SK-N-SH (cell line): ENCODE measurements around the gene PIKFYVE. TPM values are rescaled to one million over a fixed set of nuclear protein-coding genes. Genes with fewer than 3 reads are reported as not detected.
A peak's percentile ranks its signal among the peaks of the same experiment; 100 is the strongest.

Source experiments
- CTCF ChIA-PET: fragments of 300-600, 350-600 bp; formaldehyde crosslinking; extraction: SDS; loops from one replicate; lab custom pipeline; 2021; lab: Yijun Ruan, JAX
- POLR2A ChIA-PET: fragments of 350-600 bp; sonication (Branson Sonifier 250); formaldehyde crosslinking; extraction: SDS; loops from one replicate; lab custom pipeline; 2020; ENCODE audit warnings: antibody characterized with exemption, inconsistent platforms; lab: Yijun Ruan, JAX
- DNase-seq: peaks from one replicate; pipeline ENCODE4 v3.0.0; 2012
- H2AFZ ChIP-seq: fragments of 200-600 bp; sonication (generic); 2 replicates; pipeline ENCODE4 v1.8.1; 2016; ENCODE audit warnings: antibody characterized with exemption, mild to moderate bottlenecking, low read depth
- H3F3A ChIP-seq: fragments of 200-600 bp; sonication (generic); replicated peaks from 2 replicates; pipeline ENCODE3; 2016; ENCODE audit warnings: antibody characterized with exemption, mild to moderate bottlenecking; ENCODE audit not compliant: insufficient read depth
- H3K27ac ChIP-seq, 2 experiments: fragments of 200-500 bp in 1 of 2; fragments of 200-600 bp in 1 of 2; sonication (Bioruptor generic) in 1 of 2; sonication (generic), shearing (Covaris generic) in 1 of 2; 2 replicates each; pipeline versions ENCODE4 v1.5.1 to v1.6.1; 2014 to 2016; ENCODE audit warnings: low read depth in 2 of 2, inconsistent platforms in 1 of 2, low read length in 1 of 2, mild to moderate bottlenecking in 1 of 2, mixed read lengths in 1 of 2
- H3K27me3 ChIP-seq: fragments of 200-600 bp; sonication (generic), shearing (Covaris generic); 2 replicates; pipeline ENCODE4 v1.6.1; 2016; ENCODE audit warnings: mixed run types; ENCODE audit not compliant: insufficient read depth
- H3K36me3 ChIP-seq, 2 experiments: fragments of 200-500 bp in 1 of 2; fragments of 200-600 bp in 1 of 2; sonication (Bioruptor generic) in 1 of 2; sonication (generic) in 1 of 2; replicated peaks in 1 of 2; 2 replicates each; pipeline versions ENCODE3 to v1.5.1; 2014 to 2016; ENCODE audit warnings: low read length in 1 of 2, mild to moderate bottlenecking in 1 of 2; ENCODE audit not compliant: insufficient read depth in 2 of 2, control insufficient read depth in 1 of 2
- H3K4me1 ChIP-seq, 2 experiments: fragments of 200-500 bp in 1 of 2; fragments of 200-600 bp in 1 of 2; sonication (Bioruptor generic) in 1 of 2; sonication (generic), shearing (Covaris generic) in 1 of 2; 2 replicates each; pipeline versions ENCODE4 v1.5.1 to v1.6.1; 2014 to 2016; ENCODE audit warnings: low read depth in 1 of 2, low read length in 1 of 2, mixed run types in 1 of 2; ENCODE audit not compliant: insufficient read depth in 2 of 2, control insufficient read depth in 1 of 2
- H3K4me2 ChIP-seq: fragments of 200-600 bp; sonication (generic), shearing (Covaris generic); 2 replicates; pipeline ENCODE4 v1.6.1; 2017; ENCODE audit warnings: mixed run types
- H3K4me3 ChIP-seq, 2 experiments: fragments of 200-500 bp in 1 of 2; fragments of 200-600 bp in 1 of 2; sonication (Bioruptor generic) in 1 of 2; sonication (generic), shearing (Covaris generic) in 1 of 2; 2 replicates each; pipeline versions ENCODE4 v1.5.1 to v1.8.1; 2014 to 2016; ENCODE audit warnings: low read depth in 2 of 2, inconsistent platforms in 1 of 2, low read length in 1 of 2, mild to moderate bottlenecking in 1 of 2, mixed read lengths in 1 of 2, moderate library complexity in 1 of 2
- H3K79me2 ChIP-seq: fragments of 200-600 bp; sonication (generic); 2 replicates; pipeline ENCODE4 v1.8.1; 2017; ENCODE audit warnings: mild to moderate bottlenecking; ENCODE audit not compliant: insufficient read depth
- H3K9ac ChIP-seq: fragments of 200-600 bp; sonication (generic); 2 replicates; pipeline ENCODE4 v1.6.1; 2017; ENCODE audit warnings: mixed run types
- H3K9me2 ChIP-seq: fragments of 200-600 bp; sonication (generic); 2 replicates; pipeline ENCODE4 v1.6.1; 2017; ENCODE audit warnings: mixed run types
- H3K9me3 ChIP-seq: fragments of 200-600 bp; sonication (generic); 2 replicates; pipeline ENCODE4 v1.6.1; 2017; ENCODE audit warnings: mixed run types, mild to moderate bottlenecking, moderate library complexity
- H4K20me1 ChIP-seq: fragments of 200-600 bp; sonication (generic); 2 replicates; pipeline ENCODE4 v1.6.1; 2017; ENCODE audit warnings: mild to moderate bottlenecking, mixed run types; ENCODE audit not compliant: insufficient read depth
- CHD2 ChIP-seq: fragments of 150-350 bp; IDR thresholded peaks from 2 replicates; pipeline ENCODE4 v1.6.1; 2018; ENCODE audit warnings: low read length; ENCODE audit not compliant: partially characterized antibody
- JUND ChIP-seq: IDR thresholded peaks from 2 replicates; pipeline ENCODE4 v1.4.0; 2012
- NFIC ChIP-seq: IDR thresholded peaks from 2 replicates; pipeline ENCODE4 v1.4.0; 2012; ENCODE audit warnings: borderline replicate concordance
- ZBTB33 ChIP-seq: IDR thresholded peaks from 2 replicates; pipeline ENCODE4 v1.4.0; 2012; ENCODE audit warnings: low read depth, borderline replicate concordance
- WGBS: methylation state at CpG from one replicate; pipeline ENCODE4 v1.1.6; 2017; ENCODE audit warnings: low lambda C conversion rate; 5-methylcytosine and 5-hydroxymethylcytosine counted together
- polyA plus RNA-seq, 3 experiments: library from polyadenylated mRNA; depleted of rRNA; stranded (reverse); fragments of >200 nt; gene quantifications; 2 replicates each; pipeline ENCODE4 v1.2.3, GENCODE V29; 2012
- TF ChIP-seq, protein P1 (sequence below): fragments of 200-600 bp; sonication (generic); IDR thresholded peaks from 2 replicates; pipeline ENCODE4 v1.6.1; 2017; ENCODE audit warnings: antibody characterized with exemption, mild to moderate bottlenecking, moderate library complexity

PIKFYVE gene
- polyA plus RNA-seq, 1 of the 3 experiments (the other 2 are of a cell fraction): 7.0 TPM

DNA sequence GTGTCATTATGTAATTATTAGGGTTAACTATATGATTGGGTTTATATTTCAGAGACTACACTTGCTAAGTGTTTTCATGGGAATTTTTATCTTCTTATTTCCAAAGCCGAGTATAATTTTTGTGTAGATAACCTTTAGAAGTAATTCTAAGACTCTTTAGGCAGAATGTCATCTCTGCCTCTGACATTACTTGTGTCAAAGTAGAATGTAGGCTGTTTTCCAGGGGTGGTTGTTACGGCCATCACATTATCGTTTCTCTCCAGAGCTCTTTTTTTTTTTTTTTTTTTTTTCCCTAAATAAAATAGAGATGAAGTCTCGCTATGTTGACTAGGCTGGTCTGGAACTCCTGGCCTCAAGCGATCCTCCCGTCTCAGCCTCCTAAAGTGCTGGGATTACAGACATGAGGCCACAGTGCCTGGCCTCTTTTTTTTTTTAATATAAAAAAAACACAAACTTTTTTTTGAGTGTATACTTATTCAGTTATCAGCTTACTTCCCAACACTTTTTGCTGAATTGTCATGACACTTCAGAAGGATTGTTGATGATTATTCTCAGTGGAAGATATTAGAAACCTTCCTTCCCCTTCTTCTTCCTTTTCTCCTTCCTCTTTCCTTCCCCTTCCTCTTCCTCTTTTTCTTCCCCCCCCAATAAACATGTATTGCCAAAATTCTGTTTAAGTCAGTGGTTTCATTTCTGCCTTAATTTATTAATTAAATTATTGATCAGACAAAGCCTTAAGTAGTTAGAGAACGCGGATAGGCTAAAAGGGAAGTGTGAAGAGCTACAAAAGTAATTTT lies 2.3 kb downstream of the PIKFYVE start (continued):
- TF ChIP-seq CHD2: no peak

DNA sequence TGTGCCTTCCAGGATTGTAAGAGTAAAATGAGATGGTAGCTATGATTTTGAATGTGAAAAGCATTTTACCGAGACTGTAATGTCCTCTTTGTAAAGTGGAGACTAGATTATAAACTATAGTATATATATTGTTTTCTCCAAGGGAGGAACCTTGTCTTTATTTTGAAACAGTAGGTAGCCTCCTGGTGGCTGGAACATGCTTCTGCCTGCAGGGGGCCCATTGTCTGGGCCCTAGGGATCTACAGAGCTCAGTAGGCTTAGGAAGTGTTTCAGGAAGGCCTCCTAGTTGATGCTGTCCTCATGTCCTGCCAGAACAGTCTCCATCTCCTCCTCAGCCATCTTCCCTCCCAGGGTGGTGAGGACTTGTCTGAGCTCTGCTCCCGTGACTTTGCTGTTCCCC lies 3.0 kb downstream of the PIKFYVE start:
- CTCF ChIA-PET: interaction anchor here (0.7 kb wide), 1 partner anchor 94 kb away, joined by 3 read pairs; no protein-coding TSS in a partner anchor
- WGBS: 88% methylated on average over 2 of the region's 2 CpGs
- Histone ChIP-seq H3K9me3 (no peaks in the 10 kb centered on the region), H3F3A (peaks cover 21% of the 10 kb centered on the region), H2AFZ (no peak overlapping the region), H3K36me3 (peaks cover 21 to 25% of the 10 kb centered on the region in 2 experiments)
- TF ChIP-seq, protein P1, sequence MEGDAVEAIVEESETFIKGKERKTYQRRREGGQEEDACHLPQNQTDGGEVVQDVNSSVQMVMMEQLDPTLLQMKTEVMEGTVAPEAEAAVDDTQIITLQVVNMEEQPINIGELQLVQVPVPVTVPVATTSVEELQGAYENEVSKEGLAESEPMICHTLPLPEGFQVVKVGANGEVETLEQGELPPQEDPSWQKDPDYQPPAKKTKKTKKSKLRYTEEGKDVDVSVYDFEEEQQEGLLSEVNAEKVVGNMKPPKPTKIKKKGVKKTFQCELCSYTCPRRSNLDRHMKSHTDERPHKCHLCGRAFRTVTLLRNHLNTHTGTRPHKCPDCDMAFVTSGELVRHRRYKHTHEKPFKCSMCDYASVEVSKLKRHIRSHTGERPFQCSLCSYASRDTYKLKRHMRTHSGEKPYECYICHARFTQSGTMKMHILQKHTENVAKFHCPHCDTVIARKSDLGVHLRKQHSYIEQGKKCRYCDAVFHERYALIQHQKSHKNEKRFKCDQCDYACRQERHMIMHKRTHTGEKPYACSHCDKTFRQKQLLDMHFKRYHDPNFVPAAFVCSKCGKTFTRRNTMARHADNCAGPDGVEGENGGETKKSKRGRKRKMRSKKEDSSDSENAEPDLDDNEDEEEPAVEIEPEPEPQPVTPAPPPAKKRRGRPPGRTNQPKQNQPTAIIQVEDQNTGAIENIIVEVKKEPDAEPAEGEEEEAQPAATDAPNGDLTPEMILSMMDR: peak; percentile 35
- no peak for TF ChIP-seq ZBTB33
- TF ChIP-seq, all 33 proteins: peak for 1
- H3K27ac ChIP-seq: no peak overlapping the region
- no peak overlapping the region for H3K9ac ChIP-seq
- H3K4me2 ChIP-seq: no peak overlapping the region
- peaks cover 15% of the 10 kb centered on the region; the same call in 1 of the 2 replicates for H4K20me1 ChIP-seq
- POLR2A ChIA-PET: interaction anchor here (0.7 kb wide), 1 partner anchor 408 kb away, joined by 3 read pairs; no protein-coding TSS in a partner anchor
- no peaks in the 10 kb centered on the region for H3K27me3 ChIP-seq
- peaks cover 5 to 14% of the 10 kb centered on the region in 2 experiments; a peak in 2 of 4 replicates for H3K4me1 ChIP-seq
- no peaks in the 10 kb centered on the region for H3K9me2 ChIP-seq
- H3K4me3 ChIP-seq: no peak overlapping the region
- DNase-seq: no peak
- H3K79me2 ChIP-seq: peaks cover 61% of the 10 kb centered on the region

DNA sequence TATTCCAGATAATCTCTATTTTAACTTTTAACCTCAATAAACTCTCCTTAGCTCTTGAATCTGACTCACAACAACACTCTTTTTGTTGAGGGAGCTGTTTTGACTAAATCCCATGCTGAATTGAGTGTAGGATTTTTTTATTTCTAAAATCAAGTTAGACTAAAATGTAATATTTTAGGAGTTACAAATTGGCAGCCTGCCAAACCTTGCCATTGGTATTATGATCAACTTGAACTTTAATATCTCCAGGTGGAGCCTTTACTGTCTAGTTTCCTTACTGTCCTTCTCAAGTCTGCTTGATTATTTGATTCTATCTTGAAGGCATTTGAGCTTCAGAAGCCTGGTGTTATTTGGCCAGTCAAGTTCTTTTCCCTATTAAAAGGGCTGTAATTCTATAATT lies 8.7 kb downstream of the PIKFYVE start:
- peaks cover 38% of the 10 kb centered on the region for H3K79me2 ChIP-seq
- no peaks in the 10 kb centered on the region for H3K27me3 ChIP-seq
- H3K27ac ChIP-seq: peak overlapping the region in 1 of 2 experiments; percentile 40; a peak in 1 of 4 replicates
- H2AFZ ChIP-seq: no peak overlapping the region
- no peak overlapping the region for H3K9ac ChIP-seq
- no peaks in the 10 kb centered on the region for H3K9me3 ChIP-seq
- CTCF ChIA-PET: interaction anchor here (0.7 to 2.6 kb wide), 2 partner anchors 20 to 100 kb away, joined by 4 to 7 read pairs; partner anchors contain the start of gene IDH1
- TF ChIP-seq JUND: no peak
- peak; percentile 46; the same call in 1 of the 2 replicates for TF ChIP-seq NFIC
- no peaks in the 10 kb centered on the region for H3K9me2 ChIP-seq
- H3K4me1 ChIP-seq: peaks cover 0 to 8% of the 10 kb centered on the region in 2 experiments; a peak in 2 of 4 replicates
- DNase-seq: no peak
- H3K4me2 ChIP-seq: no peak overlapping the region
- POLR2A ChIA-PET: no interaction called here
- H3K36me3 ChIP-seq: peaks cover 68 to 79% of the 10 kb centered on the region in 2 experiments
- no peak overlapping the region for H3K4me3 ChIP-seq
- peaks cover under 1% of the 10 kb centered on the region; the same call in 1 of the 2 replicates for H4K20me1 ChIP-seq
- no peaks in the 10 kb centered on the region for H3F3A ChIP-seq
